HAP-1 (cell line): ENCODE measurements around the gene CSK.

Source experiments
- DNase-seq, 2 experiments: peaks; one replicate each; pipeline ENCODE4 v3.0.0-alpha.2; 2016 to 2020; ENCODE audit warnings: low spot score in 2 of 2
- H3K27me3 ChIP-seq: fragments of 250-450 bp; sonication (Bioruptor Pico); 2 replicates; pipeline ENCODE4 v1.5.1; 2020; ENCODE audit warnings: low read depth, mild to moderate bottlenecking, moderate library complexity
- H3K36me3 ChIP-seq: fragments of 250-450 bp; sonication (Bioruptor Pico); replicated peaks from 2 replicates; pipeline ENCODE4 v1.5.1; 2020; ENCODE audit warnings: mild to moderate bottlenecking
- H3K4me1 ChIP-seq: fragments of 250-450 bp; sonication (Bioruptor Pico); 2 replicates; pipeline ENCODE4 v1.5.1; 2020; ENCODE audit warnings: mild to moderate bottlenecking
- H3K4me3 ChIP-seq: fragments of 250-450 bp; sonication (Bioruptor Pico); 2 replicates; pipeline ENCODE4 v1.5.1; 2020; ENCODE audit warnings: mild to moderate bottlenecking, moderate library complexity
- H3K9me3 ChIP-seq: fragments of 250-450 bp; sonication (Bioruptor Pico); 2 replicates; pipeline ENCODE4 v1.5.1; 2020; ENCODE audit warnings: mild to moderate bottlenecking, moderate library complexity
- in situ Hi-C: fragments of 300-500 bp; cut with MboI; formaldehyde crosslinking; loops from 3 replicates; pipeline ENCODE4 v1.14.3; 2020; ENCODE audit warnings: low sequenced_read_pairs, inconsistent platforms, mixed read lengths

CSK gene

DNA sequence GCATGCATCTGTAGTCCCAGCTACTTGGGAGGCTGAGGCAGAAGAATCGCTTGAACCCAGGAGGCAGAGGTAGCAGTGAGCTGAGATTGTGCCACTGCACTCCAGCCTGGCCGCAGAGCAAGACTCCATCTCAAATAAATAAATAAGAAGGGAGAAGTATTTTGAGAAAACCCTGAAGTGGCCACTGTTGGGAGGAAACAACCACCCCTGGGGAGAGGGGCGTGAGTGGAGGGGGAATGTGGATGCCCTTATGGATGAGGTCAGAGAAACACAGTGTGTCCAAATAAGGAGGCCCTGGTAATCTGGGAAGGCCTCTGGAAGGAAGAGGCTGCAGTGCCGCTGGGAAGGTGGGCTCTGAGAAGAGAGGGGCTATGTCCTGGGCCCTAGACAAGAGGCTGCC, 40.4 kb downstream of the CSK start:
- in situ Hi-C loops: loop anchor here (25.0 kb wide), 1 partner anchor 490 kb away; no protein-coding TSS in a partner anchor
- H3K4me1 ChIP-seq: no peaks in the 10 kb centered on the region; the same call in 1 of the 2 replicates
- peaks cover 46% of the 10 kb centered on the region for H3K27me3 ChIP-seq

GRCh38 chr15:74823324-74823723, 41.4 kb downstream of the CSK start:
- H3K36me3 ChIP-seq: no peaks in the 10 kb centered on the region
- H3K4me1 ChIP-seq: no peaks in the 10 kb centered on the region
- H3K27me3 ChIP-seq: peaks cover 57% of the 10 kb centered on the region
- no peak for DNase-seq
- H3K4me3 ChIP-seq: no peak overlapping the region
- H3K9me3 ChIP-seq: no peaks in the 10 kb centered on the region
- in situ Hi-C loops: loop anchor here (25.0 kb wide), 1 partner anchor 489 kb away; no protein-coding TSS in a partner anchor

More for the DNA sequence above, 40.4 kb downstream of the CSK start:
- no peaks in the 10 kb centered on the region for H3K36me3 ChIP-seq
- no peak for DNase-seq
- no peaks in the 10 kb centered on the region for H3K9me3 ChIP-seq
- H3K4me3 ChIP-seq: no peak overlapping the region

DNA sequence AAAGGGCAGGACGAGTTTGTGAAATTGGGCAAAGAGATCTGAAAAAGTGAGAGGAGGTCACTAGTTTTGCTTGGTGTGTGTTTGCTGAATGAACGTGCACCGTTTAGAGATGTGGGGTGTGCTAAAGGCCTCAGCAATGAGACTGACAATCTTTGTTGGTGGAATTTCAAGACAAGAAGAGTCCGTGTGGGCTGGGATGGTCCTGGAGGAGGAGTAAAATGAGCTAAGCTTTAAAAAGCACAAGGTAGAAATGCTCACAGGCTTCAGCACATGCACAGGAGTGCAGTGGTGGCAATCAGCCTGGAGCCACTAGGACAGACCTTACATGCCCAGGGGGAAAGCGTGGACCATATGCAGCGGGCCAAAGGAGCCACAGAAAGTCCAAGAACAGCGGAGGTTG, 43.1 kb downstream of the CSK start:
- Histone ChIP-seq H3K27me3 (peaks cover 61% of the 10 kb centered on the region), H3K36me3 (no peaks in the 10 kb centered on the region), H3K9me3 (no peaks in the 10 kb centered on the region), H3K4me1 (no peaks in the 10 kb centered on the region), H3K4me3 (no peak overlapping the region)
- in situ Hi-C loops: loop anchor here (25.0 kb wide), 1 partner anchor 487 kb away; no protein-coding TSS in a partner anchor
- no peak for DNase-seq

- Histone ChIP-seq H3K27me3 (peaks cover 69% of the 10 kb centered on the region), H3K9me3 (no peaks in the 10 kb centered on the region), H3K36me3 (no peaks in the 10 kb centered on the region), H3K4me3 (no peak overlapping the region), H3K4me1 (no peaks in the 10 kb centered on the region)
- no peak for DNase-seq
- in situ Hi-C loops: no loop called here
Measured at GRCh38 chr15:74825866-74826265, 44.0 kb downstream of the CSK start.

DNA sequence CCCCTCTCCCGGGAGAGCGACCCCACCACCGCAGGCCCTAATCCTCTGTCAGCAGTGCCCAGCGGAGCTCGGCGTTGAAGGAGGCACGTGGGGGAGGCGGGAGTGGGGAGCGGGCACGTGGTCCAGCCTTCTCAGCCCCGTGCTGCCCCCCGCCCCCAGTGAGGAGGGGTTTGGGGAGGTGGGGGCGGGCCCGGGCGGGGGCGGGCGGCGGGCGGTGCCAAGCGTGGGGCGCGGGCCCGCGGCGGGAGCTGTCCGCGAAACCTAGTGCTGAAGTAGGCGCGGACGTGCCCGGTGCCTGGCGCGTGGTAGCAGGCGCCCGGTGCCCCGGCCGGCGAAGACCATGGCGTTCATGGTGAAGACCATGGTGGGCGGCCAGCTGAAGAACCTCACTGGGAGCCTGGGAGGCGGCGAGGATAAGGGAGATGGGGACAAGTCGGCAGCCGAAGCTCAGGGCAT, 44.5 kb downstream of the CSK start, which contains the start of gene CPLX3:
TSS of gene CPLX3 (plus strand) at position 264 of the 456 bp plus-strand sequence. CDS start at position 341, 77 bp downstream.
- no peaks in the 10 kb centered on the region for H3K9me3 ChIP-seq
- DNase-seq: peak in 1 of 2 experiments; percentile 81
- no peaks in the 10 kb centered on the region for H3K4me1 ChIP-seq
- H3K36me3 ChIP-seq: no peaks in the 10 kb centered on the region
- no peak within 1 kb of the TSS for H3K4me3 ChIP-seq
- peaks cover 69% of the 10 kb centered on the region for H3K27me3 ChIP-seq
- in situ Hi-C loops: no loop called here

- in situ Hi-C loops: no loop called here
- no peak for DNase-seq
- Histone ChIP-seq H3K9me3 (no peaks in the 10 kb centered on the region), H3K36me3 (no peaks in the 10 kb centered on the region), H3K4me1 (no peaks in the 10 kb centered on the region), H3K4me3 (no peak overlapping the region), H3K27me3 (peaks cover 69% of the 10 kb centered on the region)
Measured at GRCh38 chr15:74826921-74827320, 45.0 kb downstream of the CSK start.

DNA sequence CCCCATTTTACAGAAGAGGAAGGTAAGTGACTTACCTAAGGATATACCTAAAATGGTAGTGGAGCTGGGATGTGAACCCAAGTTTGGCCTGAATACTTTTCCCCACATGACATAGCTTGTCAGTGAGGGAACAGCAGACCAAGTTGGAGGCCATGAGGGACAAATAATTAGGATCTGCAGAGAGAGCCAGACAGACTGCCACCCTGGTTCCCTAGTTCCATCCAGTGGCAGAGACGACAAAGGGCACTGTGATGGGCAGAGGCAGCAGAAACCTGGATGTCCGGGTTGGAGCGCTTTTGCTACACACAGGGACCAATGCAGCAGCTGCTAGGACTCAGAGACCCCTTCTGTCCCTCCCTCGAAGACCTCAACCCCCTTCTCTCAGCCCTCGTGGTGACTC, 45.7 kb downstream of the CSK start:
- Histone ChIP-seq H3K4me1 (no peaks in the 10 kb centered on the region), H3K36me3 (no peaks in the 10 kb centered on the region), H3K27me3 (peaks cover 63% of the 10 kb centered on the region), H3K9me3 (no peaks in the 10 kb centered on the region), H3K4me3 (no peak overlapping the region)
- in situ Hi-C loops: no loop called here
- no peak for DNase-seq

GRCh38 chr15:74828835-74829234, 47.0 kb downstream of the CSK start:
- no peaks in the 10 kb centered on the region for H3K36me3 ChIP-seq
- H3K9me3 ChIP-seq: no peaks in the 10 kb centered on the region
- H3K4me1 ChIP-seq: no peaks in the 10 kb centered on the region
- H3K4me3 ChIP-seq: no peak overlapping the region
- DNase-seq: no peak
- peaks cover 60% of the 10 kb centered on the region for H3K27me3 ChIP-seq
- in situ Hi-C loops: no loop called here

DNA sequence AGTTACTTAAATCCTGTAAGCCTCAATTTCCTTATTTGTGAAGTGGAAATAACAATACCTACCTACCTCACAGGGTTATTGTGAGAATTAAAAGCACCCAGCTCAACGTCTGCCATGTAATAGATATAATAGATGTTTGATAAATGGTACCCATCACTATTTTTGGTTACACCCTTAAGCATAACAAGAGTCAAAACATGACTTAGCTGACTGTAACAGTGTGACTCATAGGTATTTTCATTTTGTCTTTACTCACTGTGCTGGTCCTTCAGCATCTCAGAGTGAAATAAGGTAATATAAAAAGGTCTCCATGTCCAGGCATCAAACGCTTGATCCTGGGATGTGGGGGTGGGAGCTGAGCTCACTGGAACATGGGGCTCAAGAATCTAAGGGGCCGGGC, 47.6 kb downstream of the CSK start:
- Histone ChIP-seq H3K36me3 (no peaks in the 10 kb centered on the region), H3K4me1 (no peaks in the 10 kb centered on the region), H3K9me3 (no peaks in the 10 kb centered on the region), H3K4me3 (no peak overlapping the region), H3K27me3 (peaks cover 55% of the 10 kb centered on the region)
- in situ Hi-C loops: no loop called here
- DNase-seq: no peak

DNA sequence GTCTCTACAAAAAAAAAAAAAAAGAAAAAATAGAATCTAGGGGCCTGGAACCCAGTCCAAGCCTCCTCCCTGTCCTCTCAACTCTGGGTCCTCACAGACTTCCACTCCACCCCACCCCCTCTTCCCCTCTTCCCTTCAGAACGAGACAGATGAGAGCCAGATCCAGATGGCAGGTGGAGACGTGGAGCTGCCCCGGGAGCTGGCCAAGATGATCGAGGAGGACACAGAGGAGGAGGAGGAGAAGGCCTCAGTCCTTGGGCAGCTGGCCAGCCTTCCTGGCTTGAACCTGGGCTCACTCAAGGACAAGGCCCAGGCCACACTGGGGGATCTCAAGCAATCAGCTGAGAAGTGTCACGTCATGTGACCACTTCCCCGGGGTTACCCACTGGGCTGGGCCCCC, 48.1 kb downstream of the CSK start:
- H3K36me3 ChIP-seq: no peaks in the 10 kb centered on the region; the same call in 1 of the 2 replicates
- in situ Hi-C loops: no loop called here
- H3K4me3 ChIP-seq: no peak overlapping the region
- no peaks in the 10 kb centered on the region for H3K9me3 ChIP-seq
- DNase-seq: no peak
- H3K27me3 ChIP-seq: peaks cover 50% of the 10 kb centered on the region
- H3K4me1 ChIP-seq: no peaks in the 10 kb centered on the region

DNA sequence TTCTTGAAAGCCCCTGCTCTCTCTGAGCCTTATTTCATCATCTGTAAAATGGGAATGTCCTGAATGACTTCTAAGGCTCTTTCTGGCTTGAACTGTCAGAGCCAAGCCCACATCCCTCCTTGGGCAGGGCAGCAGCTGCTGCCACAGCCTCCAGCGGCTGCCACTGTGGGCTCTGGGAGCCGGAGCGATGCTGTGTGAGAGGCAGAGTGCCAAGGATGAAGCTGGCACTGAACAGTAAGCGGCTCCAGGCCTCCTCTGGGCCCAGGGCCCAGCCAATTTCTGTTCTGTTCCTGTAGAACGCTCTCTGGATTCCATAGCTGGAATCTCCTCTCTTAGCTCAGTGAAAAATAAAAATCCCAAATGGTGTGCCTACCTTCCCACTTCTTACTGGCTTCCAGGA, 49.0 kb downstream of the CSK start:
- Histone ChIP-seq H3K27me3 (peaks cover 41% of the 10 kb centered on the region), H3K4me1 (no peaks in the 10 kb centered on the region), H3K4me3 (no peak overlapping the region), H3K36me3 (peaks cover 5% of the 10 kb centered on the region), H3K9me3 (no peaks in the 10 kb centered on the region)
- in situ Hi-C loops: no loop called here
- DNase-seq: no peak

GRCh38 chr15:74831813-74832495, 50.1 kb downstream of the CSK start:
- H3K36me3 ChIP-seq: peaks cover 7% of the 10 kb centered on the region
- in situ Hi-C loops: no loop called here
- no peak for DNase-seq
- no peak overlapping the region for H3K4me3 ChIP-seq
- H3K9me3 ChIP-seq: no peaks in the 10 kb centered on the region
- H3K4me1 ChIP-seq: no peaks in the 10 kb centered on the region
- peaks cover 33% of the 10 kb centered on the region for H3K27me3 ChIP-seq

DNA sequence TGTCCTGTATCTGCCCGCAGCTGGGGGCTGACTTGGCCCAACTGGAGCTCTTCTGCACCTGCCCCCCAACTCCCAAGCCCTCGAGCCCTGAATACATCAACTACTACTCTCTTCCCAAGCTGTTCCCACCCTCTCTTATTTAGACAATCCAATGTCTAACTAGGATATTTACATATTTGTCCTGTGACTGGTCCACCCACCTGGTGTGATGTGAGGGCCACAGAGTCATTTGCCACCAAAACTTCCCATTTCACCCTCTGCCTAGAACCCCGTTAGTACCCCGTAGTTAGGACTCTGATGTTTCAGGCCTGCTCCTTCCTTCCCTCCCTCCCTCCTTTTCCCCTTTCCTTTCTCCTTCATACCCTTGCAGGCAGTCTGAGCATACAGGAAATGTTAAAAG, 50.9 kb downstream of the CSK start:
- peaks cover 24% of the 10 kb centered on the region for H3K27me3 ChIP-seq
- DNase-seq: no peak
- H3K9me3 ChIP-seq: no peaks in the 10 kb centered on the region
- no peaks in the 10 kb centered on the region for H3K4me1 ChIP-seq
- H3K4me3 ChIP-seq: no peak overlapping the region
- in situ Hi-C loops: no loop called here
- peaks cover 7% of the 10 kb centered on the region for H3K36me3 ChIP-seq

DNA sequence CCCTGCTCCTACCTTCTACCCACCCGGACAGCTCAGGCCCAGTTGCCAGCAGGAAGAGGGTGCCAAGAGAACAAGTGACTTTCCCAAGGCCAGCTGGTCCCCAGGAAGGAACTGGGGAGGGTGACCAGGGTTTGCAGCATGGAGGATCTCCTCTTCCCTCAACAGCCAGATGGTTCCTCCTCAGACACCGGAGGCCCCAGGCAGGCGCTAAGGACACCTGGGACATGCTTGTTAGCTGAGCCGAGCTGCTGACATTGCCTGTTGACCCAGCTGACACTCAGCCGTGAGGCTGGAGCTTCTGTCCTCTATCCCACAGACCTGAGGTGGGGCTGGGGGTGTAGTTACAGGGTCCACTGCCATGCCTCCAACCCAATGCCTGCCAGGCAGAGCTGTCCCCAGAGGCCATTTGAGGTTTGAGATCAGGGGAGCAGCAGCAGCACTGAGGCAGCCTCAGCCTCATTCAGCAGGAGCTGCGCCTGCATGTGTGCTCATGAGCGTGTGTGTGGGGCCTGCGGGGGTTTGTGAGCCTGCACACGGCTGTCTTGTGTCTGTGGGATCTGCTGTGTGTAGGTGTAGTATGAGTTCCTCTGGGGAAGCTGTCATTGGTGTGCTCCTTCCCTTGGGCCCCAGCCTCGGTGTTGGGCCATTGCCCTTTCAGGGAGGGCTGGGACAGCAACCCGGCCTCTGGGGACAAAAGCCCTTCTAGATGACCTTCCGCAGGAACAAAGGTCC, 51.7 kb downstream of the CSK start:
- Histone ChIP-seq H3K27me3 (peaks cover 17% of the 10 kb centered on the region), H3K36me3 (peaks cover 10% of the 10 kb centered on the region), H3K4me1 (no peaks in the 10 kb centered on the region), H3K4me3 (no peak overlapping the region), H3K9me3 (no peaks in the 10 kb centered on the region)
- in situ Hi-C loops: no loop called here
- no peak for DNase-seq
